ENCODE data around the gene LRTM2.

Gene LRTM2

GRCh38 chr12:1808798-1809480 is 11.4 kb upstream of the LRTM2 start:
- Histone ChIP-seq H3K4me1 (ENCODE audit: control insufficient read depth, low read depth, low read length) (no peaks in the 10 kb centered on the region), H3K36me3 (ENCODE audit: control insufficient read depth, low read depth, low read length) (no peaks in the 10 kb centered on the region), H3K9ac (ENCODE audit: low read length) (no peak overlapping the region), H3K27ac (ENCODE audit: low read length) (no peak overlapping the region), H3K27me3 (ENCODE audit: control insufficient read depth, insufficient read depth, low read length) (no peaks in the 10 kb centered on the region), H3K4me3 (ENCODE audit: low read length) (no peak overlapping the region), H3K9me3 (ENCODE audit: control insufficient read depth, low read depth, low read length) (no peaks in the 10 kb centered on the region)

- no peaks in the 10 kb centered on the region for H3K27me3 ChIP-seq (ENCODE audit: control insufficient read depth, insufficient read depth, low read length)
- H3K9ac ChIP-seq (ENCODE audit: low read length), result no peak overlapping the region
- no peak overlapping the region for H3K27ac ChIP-seq (ENCODE audit: low read length)
- no peak overlapping the region for H3K4me3 ChIP-seq (ENCODE audit: low read length)
- H3K36me3 ChIP-seq (ENCODE audit: control insufficient read depth, low read depth, low read length), result no peaks in the 10 kb centered on the region
- no peaks in the 10 kb centered on the region for H3K9me3 ChIP-seq (ENCODE audit: control insufficient read depth, low read depth, low read length)
- H3K4me1 ChIP-seq (ENCODE audit: control insufficient read depth, low read depth, low read length), result no peaks in the 10 kb centered on the region
These were observed 10.7 kb upstream of the LRTM2 start for GRCh38 chr12:1809591-1810190.

DNA sequence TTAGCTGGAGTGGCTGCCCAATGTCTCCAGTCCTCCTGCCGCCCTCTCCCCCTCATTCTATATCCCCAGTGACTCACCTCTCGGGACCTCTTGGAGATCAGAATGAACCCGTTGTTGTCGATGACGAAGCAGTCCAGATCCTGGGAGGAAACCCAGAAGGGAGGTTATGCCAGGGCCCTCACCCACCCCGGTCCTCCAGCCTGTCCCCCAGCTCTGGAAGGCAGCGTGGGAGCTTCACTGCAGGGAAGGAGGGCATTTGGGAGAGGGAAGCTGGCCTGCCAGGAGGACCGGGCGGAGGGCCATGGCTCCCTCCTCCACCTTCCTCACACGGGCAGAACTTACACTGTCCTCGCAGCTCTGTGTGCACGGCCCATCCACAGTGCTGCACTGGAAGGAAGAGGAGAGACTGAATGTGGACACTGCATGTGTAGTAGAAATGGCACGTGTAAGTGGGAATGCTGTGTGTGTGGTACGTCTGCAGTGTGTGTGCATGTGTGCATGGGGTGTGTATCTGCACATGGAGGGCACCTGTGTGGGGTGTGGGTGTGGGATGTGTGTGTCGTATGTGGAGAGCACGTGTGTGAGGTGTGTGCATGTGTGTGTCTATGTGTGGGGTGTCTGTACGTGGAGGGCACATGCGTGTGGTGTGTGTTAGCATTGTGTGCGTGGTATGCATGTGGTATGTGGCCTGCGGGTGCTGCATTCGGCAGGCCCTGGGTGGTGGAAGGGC is 10.0 kb upstream of the LRTM2 start:
- Histone ChIP-seq H3K27ac (ENCODE audit: low read length) (no peak overlapping the region), H3K36me3 (ENCODE audit: control insufficient read depth, low read depth, low read length) (no peaks in the 10 kb centered on the region), H3K4me1 (ENCODE audit: control insufficient read depth, low read depth, low read length) (no peaks in the 10 kb centered on the region), H3K9ac (ENCODE audit: low read length) (no peak overlapping the region), H3K9me3 (ENCODE audit: control insufficient read depth, low read depth, low read length) (no peaks in the 10 kb centered on the region), H3K4me3 (ENCODE audit: low read length) (no peak overlapping the region), H3K27me3 (ENCODE audit: control insufficient read depth, insufficient read depth, low read length) (no peaks in the 10 kb centered on the region)

GRCh38 chr12:1810931-1811280 is 9.5 kb upstream of the LRTM2 start:
- no peak overlapping the region for H3K27ac ChIP-seq (ENCODE audit: low read length)
- H3K27me3 ChIP-seq (ENCODE audit: control insufficient read depth, insufficient read depth, low read length), result no peaks in the 10 kb centered on the region
- H3K4me3 ChIP-seq (ENCODE audit: low read length), result no peak overlapping the region
- H3K9me3 ChIP-seq (ENCODE audit: control insufficient read depth, low read depth, low read length), result no peaks in the 10 kb centered on the region
- H3K9ac ChIP-seq (ENCODE audit: low read length), result no peak overlapping the region
- no peaks in the 10 kb centered on the region for H3K4me1 ChIP-seq (ENCODE audit: control insufficient read depth, low read depth, low read length)
- no peaks in the 10 kb centered on the region for H3K36me3 ChIP-seq (ENCODE audit: control insufficient read depth, low read depth, low read length)

DNA sequence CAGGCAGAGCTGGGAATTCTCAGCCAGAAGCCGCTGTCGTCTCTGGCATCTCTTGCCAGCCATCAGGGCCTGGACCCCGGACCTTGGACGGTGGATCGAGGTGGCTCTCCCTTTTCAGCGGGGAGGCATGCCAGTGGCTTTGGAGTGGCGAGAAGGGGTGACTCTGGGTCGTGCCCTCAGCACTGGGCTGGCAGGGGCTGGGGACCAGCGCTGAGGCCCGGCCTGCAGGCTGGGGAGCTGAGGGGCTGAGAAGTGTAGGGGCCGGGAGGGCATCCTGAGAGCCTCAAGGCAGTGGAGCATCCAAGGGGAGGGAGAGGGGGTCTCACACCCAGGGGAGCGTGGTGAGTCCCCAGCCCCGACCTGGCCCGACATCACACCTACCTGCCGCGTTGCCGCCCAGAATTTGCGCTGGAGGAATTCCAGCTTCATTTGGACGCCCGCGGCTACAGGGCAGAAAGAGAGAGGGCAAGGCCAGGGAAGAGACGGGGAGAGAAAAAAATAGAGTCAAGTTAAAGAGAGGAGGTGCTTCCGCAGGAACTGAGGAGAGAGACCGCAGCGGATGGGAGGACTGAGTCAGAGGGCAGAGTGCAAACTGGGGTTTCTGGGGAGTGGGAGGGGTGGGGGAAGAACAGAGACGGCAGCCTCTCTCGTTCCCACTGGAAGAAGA is 9.0 kb upstream of the LRTM2 start:
- H3K9ac ChIP-seq (ENCODE audit: low read length), result no peak overlapping the region
- H3K27ac ChIP-seq (ENCODE audit: low read length), result no peak overlapping the region
- H3K9me3 ChIP-seq (ENCODE audit: control insufficient read depth, low read depth, low read length), result no peaks in the 10 kb centered on the region
- H3K27me3 ChIP-seq (ENCODE audit: control insufficient read depth, insufficient read depth, low read length), result no peaks in the 10 kb centered on the region
- no peaks in the 10 kb centered on the region for H3K4me1 ChIP-seq (ENCODE audit: control insufficient read depth, low read depth, low read length)
- H3K36me3 ChIP-seq (ENCODE audit: control insufficient read depth, low read depth, low read length), result no peaks in the 10 kb centered on the region
- H3K4me3 ChIP-seq (ENCODE audit: low read length), result no peak overlapping the region

DNA sequence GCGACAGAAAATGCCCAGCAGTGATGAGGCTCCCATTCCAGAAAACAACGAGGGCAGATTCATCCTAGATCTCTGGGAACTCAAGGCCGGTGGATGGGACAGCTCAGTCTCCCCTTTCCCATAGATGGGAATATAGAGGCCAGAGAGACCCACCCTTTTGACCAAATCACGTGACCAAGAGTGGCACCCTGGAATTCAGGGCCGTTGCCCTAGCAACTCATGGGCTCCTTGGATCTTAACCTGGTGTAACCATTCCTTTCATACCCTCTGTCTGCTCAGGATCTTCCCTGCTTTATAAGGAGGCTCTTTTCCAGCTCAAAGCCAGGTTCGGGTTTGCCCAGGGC is 8.4 kb upstream of the LRTM2 start:
- Histone ChIP-seq H3K4me3 (ENCODE audit: low read length) (no peak overlapping the region), H3K4me1 (ENCODE audit: control insufficient read depth, low read depth, low read length) (no peaks in the 10 kb centered on the region), H3K9ac (ENCODE audit: low read length) (no peak overlapping the region), H3K36me3 (ENCODE audit: control insufficient read depth, low read depth, low read length) (no peaks in the 10 kb centered on the region), H3K27me3 (ENCODE audit: control insufficient read depth, insufficient read depth, low read length) (no peaks in the 10 kb centered on the region), H3K27ac (ENCODE audit: low read length) (no peak overlapping the region), H3K9me3 (ENCODE audit: control insufficient read depth, low read depth, low read length) (no peaks in the 10 kb centered on the region)

DNA sequence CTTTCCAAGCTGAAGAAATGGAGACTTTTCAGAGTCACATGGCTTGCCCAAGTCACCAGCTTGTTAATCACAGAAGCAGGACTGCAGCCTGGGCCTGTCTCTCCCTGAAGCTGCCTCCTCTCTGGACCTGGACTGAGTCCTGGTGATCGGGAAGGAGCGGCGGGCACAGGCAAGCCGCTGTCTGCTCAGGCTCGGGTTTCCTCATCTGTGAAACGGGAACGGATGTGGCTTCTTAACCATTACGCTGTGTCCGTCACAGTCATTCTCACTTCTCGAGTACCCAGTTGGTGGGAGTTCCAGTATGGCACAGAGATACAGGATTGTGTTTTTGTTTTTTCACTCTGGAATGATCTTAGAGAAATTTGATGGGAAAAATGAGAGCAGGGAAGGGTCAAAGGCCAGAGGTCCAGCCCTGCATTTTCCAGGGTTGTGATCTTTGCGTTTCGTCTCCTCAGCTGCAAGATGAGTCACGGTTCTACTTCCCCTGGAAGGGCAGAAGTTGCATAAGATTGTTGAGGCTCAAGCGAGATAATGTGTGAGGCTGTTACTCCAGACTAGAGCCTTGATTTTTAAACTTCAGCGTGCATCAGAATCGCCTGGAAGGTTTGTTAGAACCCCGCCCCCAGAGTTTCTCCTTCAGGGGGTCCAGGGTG is 7.6 kb upstream of the LRTM2 start:
- Histone ChIP-seq H3K9ac (ENCODE audit: low read length) (no peak overlapping the region), H3K4me1 (ENCODE audit: control insufficient read depth, low read depth, low read length) (no peaks in the 10 kb centered on the region), H3K27ac (ENCODE audit: low read length) (no peak overlapping the region), H3K36me3 (ENCODE audit: control insufficient read depth, low read depth, low read length) (no peaks in the 10 kb centered on the region), H3K4me3 (ENCODE audit: low read length) (no peak overlapping the region), H3K9me3 (ENCODE audit: control insufficient read depth, low read depth, low read length) (no peaks in the 10 kb centered on the region), H3K27me3 (ENCODE audit: control insufficient read depth, insufficient read depth, low read length) (no peaks in the 10 kb centered on the region)

- Histone ChIP-seq H3K27ac (ENCODE audit: low read length) (no peak overlapping the region), H3K4me1 (ENCODE audit: control insufficient read depth, low read depth, low read length) (no peaks in the 10 kb centered on the region), H3K9me3 (ENCODE audit: control insufficient read depth, low read depth, low read length) (no peaks in the 10 kb centered on the region), H3K27me3 (ENCODE audit: control insufficient read depth, insufficient read depth, low read length) (peaks cover 4% of the 10 kb centered on the region), H3K9ac (ENCODE audit: low read length) (no peak overlapping the region), H3K36me3 (ENCODE audit: control insufficient read depth, low read depth, low read length) (no peaks in the 10 kb centered on the region), H3K4me3 (ENCODE audit: low read length) (no peak overlapping the region)
These were observed 6.1 kb upstream of the LRTM2 start for GRCh38 chr12:1814266-1814665.

DNA sequence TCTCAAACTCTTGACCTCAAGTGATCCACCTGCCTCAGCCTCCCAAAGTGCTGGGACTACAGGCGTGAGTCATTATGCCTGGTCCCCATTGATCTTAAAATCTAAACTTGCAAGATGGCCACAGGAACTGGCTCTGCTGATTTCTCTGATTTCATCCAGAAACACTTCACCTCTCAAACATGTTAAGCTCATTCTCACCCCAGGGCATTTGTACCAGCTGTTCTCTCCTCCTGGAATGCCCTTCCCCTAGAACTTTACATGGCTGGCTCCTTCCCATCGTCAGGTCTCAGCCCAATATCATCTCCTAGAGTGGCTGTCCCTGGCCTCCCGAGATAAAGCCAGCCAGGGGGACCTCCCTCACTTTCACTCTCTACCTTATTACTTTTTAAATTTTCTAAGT is 5.3 kb upstream of the LRTM2 start:
- H3K4me3 ChIP-seq (ENCODE audit: low read length), result no peak overlapping the region
- H3K27me3 ChIP-seq (ENCODE audit: control insufficient read depth, insufficient read depth, low read length), result peaks cover 12% of the 10 kb centered on the region

DNA sequence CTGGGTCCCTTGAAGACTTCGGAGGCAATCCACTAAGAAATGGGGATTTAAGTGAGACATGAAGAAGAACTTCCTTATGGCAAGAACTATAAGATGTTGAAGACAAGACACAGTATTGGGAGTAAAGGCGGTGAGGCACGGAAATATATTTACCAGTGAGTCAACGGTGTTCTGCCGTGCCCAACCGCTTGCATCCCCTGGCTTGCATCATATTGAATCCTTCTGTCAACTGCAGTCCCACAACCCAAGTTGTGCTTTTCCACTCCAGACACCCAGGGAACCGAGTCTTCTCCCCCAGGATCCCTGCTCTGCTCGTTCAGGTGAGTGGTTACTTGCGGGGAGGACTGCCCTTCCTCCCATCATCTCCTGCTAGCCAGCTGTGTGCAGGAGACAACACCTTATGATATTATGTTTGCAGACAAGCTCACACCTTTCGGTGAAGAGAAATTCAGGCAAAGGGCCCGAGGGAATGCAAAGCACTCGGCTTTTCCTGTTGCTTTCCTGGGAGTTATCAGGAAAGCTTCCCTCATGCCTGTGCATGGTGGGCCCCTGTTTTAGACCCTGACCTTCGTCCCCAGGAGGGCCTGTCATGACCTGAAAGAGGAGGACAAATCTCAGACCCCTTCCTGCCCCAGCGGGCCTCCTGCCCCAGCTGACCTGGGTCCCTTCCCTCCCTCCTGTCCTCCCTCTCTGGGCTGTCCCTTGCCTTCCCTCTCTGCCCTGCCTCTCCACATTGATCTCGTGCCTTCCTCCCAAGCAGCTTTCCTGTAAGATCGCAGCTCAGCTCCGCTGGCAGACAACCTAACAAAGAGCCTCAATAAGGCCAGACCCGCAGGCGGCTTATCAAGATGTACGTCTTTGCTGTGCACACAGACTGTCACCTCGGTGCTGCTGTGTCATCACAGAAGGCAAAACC is 4.3 kb upstream of the LRTM2 start:
- Histone ChIP-seq H3K27me3 (ENCODE audit: control insufficient read depth, insufficient read depth, low read length) (peaks cover 22% of the 10 kb centered on the region), H3K36me3 (ENCODE audit: control insufficient read depth, low read depth, low read length) (no peaks in the 10 kb centered on the region), H3K4me3 (ENCODE audit: low read length) (no peak overlapping the region), H3K9me3 (ENCODE audit: control insufficient read depth, low read depth, low read length) (no peaks in the 10 kb centered on the region), H3K27ac (ENCODE audit: low read length) (no peak overlapping the region), H3K4me1 (ENCODE audit: control insufficient read depth, low read depth, low read length) (no peaks in the 10 kb centered on the region), H3K9ac (ENCODE audit: low read length) (no peak overlapping the region)

More for the DNA sequence above, 5.3 kb upstream of the LRTM2 start:
- Histone ChIP-seq H3K4me1 (ENCODE audit: control insufficient read depth, low read depth, low read length) (no peaks in the 10 kb centered on the region), H3K36me3 (ENCODE audit: control insufficient read depth, low read depth, low read length) (no peaks in the 10 kb centered on the region), H3K9me3 (ENCODE audit: control insufficient read depth, low read depth, low read length) (no peaks in the 10 kb centered on the region), H3K27ac (ENCODE audit: low read length) (no peak overlapping the region), H3K9ac (ENCODE audit: low read length) (no peak overlapping the region)
